DMS 273 treated with DMSO at 0.1 percent for 48 hours (cell line): ENCODE results near the gene IL2RA.
"Not testable (repeated sequence)": the region's sequence is repeated elsewhere in the genome, so short reads cannot be mapped to it uniquely, and the experiment has no call there.

Experiments
- DNase-seq: peaks from one replicate; lab custom pipeline; 2025; lab: John Stamatoyannopoulos, UW

IL2RA gene

GRCh38 chr10:6056411-6057135 is 5.6 kb downstream of the IL2RA start:
- no peak for DNase-seq

GRCh38 chr10:6055929-6056328 is 6.2 kb downstream of the IL2RA start:
- DNase-seq: no peak

- no peak for DNase-seq
Measured at GRCh38 chr10:6054884-6055283, 7.3 kb downstream of the IL2RA start.

GRCh38 chr10:6053816-6054631 is 8.1 kb downstream of the IL2RA start:
- DNase-seq: no peak

- DNase-seq: no peak
Measured at GRCh38 chr10:6053303-6053702, 8.9 kb downstream of the IL2RA start.

GRCh38 chr10:6052247-6053221 is 9.6 kb downstream of the IL2RA start:
- DNase-seq: no peak

- DNase-seq: no peak
Measured at GRCh38 chr10:6050801-6051445, 11.2 kb downstream of the IL2RA start.

GRCh38 chr10:6049031-6049400 is 13.2 kb downstream of the IL2RA start:
- DNase-seq: no peak

- DNase-seq: no peak
Measured at GRCh38 chr10:6048281-6049030, 13.7 kb downstream of the IL2RA start.

- no peak for DNase-seq
Measured at GRCh38 chr10:6047847-6048246, 14.3 kb downstream of the IL2RA start.

GRCh38 chr10:6046773-6047611 is 15.2 kb downstream of the IL2RA start:
- DNase-seq: no peak

GRCh38 chr10:6045878-6046772 is 16.0 kb downstream of the IL2RA start:
- no peak for DNase-seq

GRCh38 chr10:6045314-6045848 is 16.8 kb downstream of the IL2RA start:
- no peak for DNase-seq

- no peak for DNase-seq
Measured at GRCh38 chr10:6044751-6045313, 17.3 kb downstream of the IL2RA start.

GRCh38 chr10:6044060-6044459 is 18.1 kb downstream of the IL2RA start:
- no peak for DNase-seq

- DNase-seq: not testable (repeated sequence)
Measured at GRCh38 chr10:6043377-6043776, 18.8 kb downstream of the IL2RA start.

- DNase-seq: no peak
Measured at GRCh38 chr10:6040205-6040604, 22.0 kb downstream of the IL2RA start.

- no peak for DNase-seq
Measured at GRCh38 chr10:6039711-6040110, 22.5 kb downstream of the IL2RA start.
